ENCODE measurements around the gene UROC1.

The UROC1 gene

GRCh38 chr3:126514161-126514560, 3.4 kb downstream of the UROC1 start:
- no peak for TF ChIP-seq CTCF (conservative IDR thresholded peaks at IDR 0.05; ENCODE audit: low read depth, low read length)
- DNase-seq (ENCODE audit: low read depth): no peak
- no peak overlapping the region for H3K4me3 ChIP-seq (ENCODE audit: low read depth, low read length)

GRCh38 chr3:126512916-126513650, 4.5 kb downstream of the UROC1 start:
- DNase-seq (ENCODE audit: low read depth): no peak
- no peak for TF ChIP-seq CTCF (conservative IDR thresholded peaks at IDR 0.05; ENCODE audit: low read depth, low read length)
- no peak overlapping the region for H3K4me3 ChIP-seq (ENCODE audit: low read depth, low read length)

GRCh38 chr3:126512026-126512425, 5.5 kb downstream of the UROC1 start:
- DNase-seq (ENCODE audit: low read depth): no peak
- no peak overlapping the region for H3K4me3 ChIP-seq (ENCODE audit: low read depth, low read length)
- no peak for TF ChIP-seq CTCF (conservative IDR thresholded peaks at IDR 0.05; ENCODE audit: low read depth, low read length)

- no peak for DNase-seq (ENCODE audit: low read depth)
- H3K4me3 ChIP-seq (ENCODE audit: low read depth, low read length): no peak overlapping the region
- no peak for TF ChIP-seq CTCF (conservative IDR thresholded peaks at IDR 0.05; ENCODE audit: low read depth, low read length)
These were observed 6.3 kb downstream of the UROC1 start for GRCh38 chr3:126511291-126511690.

GRCh38 chr3:126510308-126510910, 7.2 kb downstream of the UROC1 start:
- no peak overlapping the region for H3K4me3 ChIP-seq (ENCODE audit: low read depth, low read length)
- no peak for TF ChIP-seq CTCF (conservative IDR thresholded peaks at IDR 0.05; ENCODE audit: low read depth, low read length)
- no peak for DNase-seq (ENCODE audit: low read depth)

GRCh38 chr3:126509597-126510307, 7.8 kb downstream of the UROC1 start:
- H3K4me3 ChIP-seq (ENCODE audit: low read depth, low read length): no peak overlapping the region
- DNase-seq (ENCODE audit: low read depth): no peak
- no peak for TF ChIP-seq CTCF (conservative IDR thresholded peaks at IDR 0.05; ENCODE audit: low read depth, low read length)
